HL-60 (cell line): ENCODE data around the gene KLK10.

Experiments used
- DNase-seq, 2 experiments: peaks; one replicate each; pipeline ENCODE4 v3.0.0-alpha.2; 2010 to 2020; ENCODE audit warnings: low read depth in 1 of 2, low spot score in 1 of 2
- H3K27ac ChIP-seq: fragments of 250-450 bp; sonication (Bioruptor Pico); replicated peaks from 2 replicates; pipeline ENCODE4 v1.5.1; 2020; ENCODE audit warnings: mild to moderate bottlenecking, moderate library complexity
- H3K27me3 ChIP-seq: fragments of 250-450 bp; sonication (Bioruptor Pico); 2 replicates; pipeline ENCODE4 v1.5.1; 2021; ENCODE audit warnings: mild to moderate bottlenecking, moderate library complexity; ENCODE audit not compliant: insufficient read depth, poor library complexity, severe bottlenecking
- H3K4me3 ChIP-seq: replicated peaks from 2 replicates; pipeline ENCODE4 v1.5.1; 2011; ENCODE audit warnings: mild to moderate bottlenecking, control low read depth, low read length; ENCODE audit not compliant: insufficient read depth
- CTCF ChIP-seq: IDR thresholded peaks from one replicate; pipeline ENCODE4 v1.5.1; 2011; ENCODE audit warnings: low read length, control low read depth, inconsistent platforms; ENCODE audit not compliant: insufficient read depth
- GABPA ChIP-seq: IDR thresholded peaks from 2 replicates; pipeline ENCODE4 v1.6.1; 2012; ENCODE audit warnings: low read depth
- POLR2AphosphoS5 ChIP-seq: IDR thresholded peaks from 2 replicates; pipeline ENCODE4 v1.6.1; 2012; ENCODE audit warnings: low read depth
- REST ChIP-seq: IDR thresholded peaks from 2 replicates; pipeline ENCODE4 v1.6.1; 2012; ENCODE audit warnings: low read depth; ENCODE audit not compliant: insufficient replicate concordance
- SPI1 ChIP-seq: IDR thresholded peaks from 2 replicates; pipeline ENCODE4 v1.6.1; 2012; ENCODE audit warnings: low read depth, mild to moderate bottlenecking, borderline replicate concordance

The KLK10 gene

GRCh38 chr19:51002089-51002532, 17.4 kb downstream of the KLK10 start:
- Histone ChIP-seq H3K27ac (no peak overlapping the region), H3K4me3 (no peak overlapping the region)
- TF ChIP-seq CTCF, result no peak
- no peak for TF ChIP-seq SPI1
- TF ChIP-seq GABPA, result no peak
- TF ChIP-seq POLR2AphosphoS5, result no peak
- TF ChIP-seq REST, result no peak

GRCh38 chr19:51001515-51001914, 18.0 kb downstream of the KLK10 start, which contains the start of gene KLK8:
Gene KLK8, minus strand, starts transcription at chr19:51001604. Its CDS starts 437 bp downstream, at chr19:51001167.
- DNase-seq, result no peak
- TF ChIP-seq GABPA (no peak), SPI1 (no peak), CTCF (no peak)
- H3K4me3 ChIP-seq, result no peak within 1 kb of the TSS
- no peak within 1 kb of the TSS for H3K27ac ChIP-seq
- peaks cover 5% of the 10 kb centered on the region for H3K27me3 ChIP-seq

More at GRCh38 chr19:51002089-51002532, 17.4 kb downstream of the KLK10 start:
- peaks cover 5% of the 10 kb centered on the region for H3K27me3 ChIP-seq
- DNase-seq, result no peak

GRCh38 chr19:51000981-51001380, 18.5 kb downstream of the KLK10 start:
- H3K4me3 ChIP-seq, result no peak overlapping the region
- H3K27ac ChIP-seq, result no peak overlapping the region
- no peak for TF ChIP-seq CTCF
- no peak for TF ChIP-seq REST
- TF ChIP-seq SPI1, result no peak
- TF ChIP-seq GABPA, result no peak
- TF ChIP-seq POLR2AphosphoS5, result no peak
- H3K27me3 ChIP-seq, result peaks cover 5% of the 10 kb centered on the region
- no peak for DNase-seq

GRCh38 chr19:51000426-51000825, 19.1 kb downstream of the KLK10 start:
- no peak overlapping the region for H3K4me3 ChIP-seq
- no peak for DNase-seq
- H3K27ac ChIP-seq, result no peak overlapping the region
- H3K27me3 ChIP-seq, result peaks cover 5% of the 10 kb centered on the region
- TF ChIP-seq POLR2AphosphoS5, result no peak
- TF ChIP-seq REST, result no peak
- no peak for TF ChIP-seq CTCF
- TF ChIP-seq SPI1, result no peak
- no peak for TF ChIP-seq GABPA
